ENCODE data around the gene METTL1. TPM values are rescaled to one million over a fixed set of nuclear protein-coding genes. Genes with fewer than 3 reads are reported as not detected.

The METTL1 gene
- total and polyA plus RNA-seq, 4 donors: 2.8 to 11.2 (median 7.1) TPM

DNA sequence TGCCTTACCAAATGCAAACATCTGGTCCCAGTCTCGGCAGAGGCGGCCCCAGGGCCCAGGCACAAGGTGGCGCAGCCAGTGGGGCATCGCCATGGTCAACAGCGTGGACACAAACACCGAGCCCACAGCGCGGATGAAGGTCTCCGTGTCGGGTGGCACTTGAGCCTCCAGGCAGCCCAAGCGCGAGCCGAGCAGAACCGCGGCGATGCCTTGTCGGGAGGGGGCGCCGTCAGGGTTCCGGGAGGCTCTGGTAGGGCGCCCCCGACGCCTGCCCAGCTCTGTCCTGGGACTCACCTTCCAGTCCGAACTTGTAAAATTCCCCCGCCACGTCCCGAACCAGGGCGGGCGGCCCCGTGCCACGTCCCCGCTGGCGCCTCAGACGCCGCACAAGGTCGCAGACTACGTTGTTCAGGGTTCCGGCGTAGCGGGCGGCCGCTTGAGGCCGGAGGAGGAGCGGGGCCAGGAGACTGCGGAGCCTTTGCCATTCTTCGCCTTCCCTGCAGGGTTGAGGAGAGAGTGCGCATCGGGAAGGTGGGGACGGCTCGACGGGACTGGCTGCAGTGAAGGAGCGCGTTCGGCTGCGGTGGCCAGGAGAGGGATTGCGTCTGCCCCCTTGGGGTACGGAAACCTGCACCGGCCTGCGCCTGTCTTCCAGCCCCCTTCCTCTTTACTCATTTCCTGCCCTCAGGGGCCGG is 6.8 kb downstream of the METTL1 start:
- peaks cover 7 to 19% (median 10%) of the 10 kb centered on the region in 4 donors for H3K36me3 ChIP-seq (ENCODE audit: control insufficient read depth in 4 of 4, insufficient read depth in 3 of 4, low read depth in 1 of 4, low read length in 3 of 4)
- TF ChIP-seq RAD21 (IDR thresholded peaks at IDR 0.05): no peak
- no peak overlapping the region for H3K9ac ChIP-seq (ENCODE audit: low read depth in 1 of 2, low read length in 2 of 2)
- peak overlapping the region in 2 of 3 donors; percentile 15 to 42 for H3K4me3 ChIP-seq (ENCODE audit: low read depth in 1 of 3, low read length in 3 of 3)
- no peak overlapping the region for H3K27ac ChIP-seq (ENCODE audit: low read depth in 1 of 2, low read length in 2 of 2)
- H3K27me3 ChIP-seq (ENCODE audit: control insufficient read depth in 4 of 4, insufficient read depth in 4 of 4, low read length in 3 of 4): peaks cover 0 to 14% (median 6%) of the 10 kb centered on the region in 4 donors
- WGBS: 4% methylated on average over 60 of the region's 60 CpGs
- DNase-seq (ENCODE audit: low spot score): no peak
- H3K9me3 ChIP-seq (ENCODE audit: control insufficient read depth in 4 of 4, low read length in 3 of 4): no peaks in the 10 kb centered on the region
- peaks cover 5 to 30% (median 20%) of the 10 kb centered on the region in 4 donors for H3K4me1 ChIP-seq (ENCODE audit: control insufficient read depth in 4 of 4, insufficient read depth in 4 of 4, low read length in 3 of 4)

DNA sequence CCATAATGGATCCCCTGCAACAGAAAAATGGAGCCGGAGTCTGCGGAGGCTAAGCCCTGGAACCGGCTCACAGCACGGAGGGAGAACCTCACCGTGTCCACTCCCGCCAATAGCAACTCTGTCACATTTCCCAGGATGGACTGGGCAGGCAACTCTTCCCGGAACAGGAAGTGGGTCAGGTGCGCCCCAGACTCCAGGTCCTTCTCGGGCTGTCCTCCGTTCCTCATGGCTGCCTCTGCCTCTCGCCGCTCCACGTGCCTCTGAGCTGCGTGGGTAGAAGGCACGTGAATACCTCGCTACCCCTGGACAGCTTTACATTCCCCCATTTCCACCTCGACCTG is 7.3 kb downstream of the METTL1 start:
- DNase-seq (ENCODE audit: low spot score): no peak
- Histone ChIP-seq H3K27ac (ENCODE audit: low read depth in 1 of 2, low read length in 2 of 2) (no peak overlapping the region), H3K4me1 (ENCODE audit: control insufficient read depth in 4 of 4, insufficient read depth in 4 of 4, low read length in 3 of 4) (peaks cover 5 to 30% (median 20%) of the 10 kb centered on the region in 4 donors), H3K36me3 (ENCODE audit: control insufficient read depth in 4 of 4, insufficient read depth in 3 of 4, low read depth in 1 of 4, low read length in 3 of 4) (peaks cover 6 to 14% (median 10%) of the 10 kb centered on the region in 4 donors), H3K9me3 (ENCODE audit: control insufficient read depth in 4 of 4, low read length in 3 of 4) (no peaks in the 10 kb centered on the region), H3K4me3 (ENCODE audit: low read depth in 1 of 3, low read length in 3 of 3) (peak overlapping the region in 2 of 3 donors; percentile 15 to 42), H3K27me3 (ENCODE audit: control insufficient read depth in 4 of 4, insufficient read depth in 4 of 4, low read length in 3 of 4) (peaks cover 0 to 14% (median 6%) of the 10 kb centered on the region in 4 donors), H3K9ac (ENCODE audit: low read depth in 1 of 2, low read length in 2 of 2) (no peak overlapping the region)
- 23% methylated on average over 17 of the region's 17 CpGs for WGBS
- TF ChIP-seq NR2F2 (IDR thresholded peaks at IDR 0.05): no peak
- no peak for TF ChIP-seq SP1 (IDR thresholded peaks at IDR 0.05)
- TF ChIP-seq, protein P1, sequence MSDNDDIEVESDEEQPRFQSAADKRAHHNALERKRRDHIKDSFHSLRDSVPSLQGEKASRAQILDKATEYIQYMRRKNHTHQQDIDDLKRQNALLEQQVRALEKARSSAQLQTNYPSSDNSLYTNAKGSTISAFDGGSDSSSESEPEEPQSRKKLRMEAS (IDR thresholded peaks at IDR 0.05): no peak
- no peak for TF ChIP-seq RAD21 (IDR thresholded peaks at IDR 0.05)
- TF ChIP-seq, protein P2, sequence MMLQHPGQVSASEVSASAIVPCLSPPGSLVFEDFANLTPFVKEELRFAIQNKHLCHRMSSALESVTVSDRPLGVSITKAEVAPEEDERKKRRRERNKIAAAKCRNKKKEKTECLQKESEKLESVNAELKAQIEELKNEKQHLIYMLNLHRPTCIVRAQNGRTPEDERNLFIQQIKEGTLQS (IDR thresholded peaks at IDR 0.05): no peak
- TF ChIP-seq, protein P3, sequence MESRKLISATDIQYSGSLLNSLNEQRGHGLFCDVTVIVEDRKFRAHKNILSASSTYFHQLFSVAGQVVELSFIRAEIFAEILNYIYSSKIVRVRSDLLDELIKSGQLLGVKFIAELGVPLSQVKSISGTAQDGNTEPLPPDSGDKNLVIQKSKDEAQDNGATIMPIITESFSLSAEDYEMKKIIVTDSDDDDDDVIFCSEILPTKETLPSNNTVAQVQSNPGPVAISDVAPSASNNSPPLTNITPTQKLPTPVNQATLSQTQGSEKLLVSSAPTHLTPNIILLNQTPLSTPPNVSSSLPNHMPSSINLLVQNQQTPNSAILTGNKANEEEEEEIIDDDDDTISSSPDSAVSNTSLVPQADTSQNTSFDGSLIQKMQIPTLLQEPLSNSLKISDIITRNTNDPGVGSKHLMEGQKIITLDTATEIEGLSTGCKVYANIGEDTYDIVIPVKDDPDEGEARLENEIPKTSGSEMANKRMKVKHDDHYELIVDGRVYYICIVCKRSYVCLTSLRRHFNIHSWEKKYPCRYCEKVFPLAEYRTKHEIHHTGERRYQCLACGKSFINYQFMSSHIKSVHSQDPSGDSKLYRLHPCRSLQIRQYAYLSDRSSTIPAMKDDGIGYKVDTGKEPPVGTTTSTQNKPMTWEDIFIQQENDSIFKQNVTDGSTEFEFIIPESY (IDR thresholded peaks at IDR 0.05): no peak
- no peak for TF ChIP-seq FOXA2 (IDR thresholded peaks at IDR 0.05)
- TF ChIP-seq HNF4A (conservative IDR thresholded peaks at IDR 0.05): no peak
- TF ChIP-seq TAF1 (conservative IDR thresholded peaks at IDR 0.05): no peak

DNA sequence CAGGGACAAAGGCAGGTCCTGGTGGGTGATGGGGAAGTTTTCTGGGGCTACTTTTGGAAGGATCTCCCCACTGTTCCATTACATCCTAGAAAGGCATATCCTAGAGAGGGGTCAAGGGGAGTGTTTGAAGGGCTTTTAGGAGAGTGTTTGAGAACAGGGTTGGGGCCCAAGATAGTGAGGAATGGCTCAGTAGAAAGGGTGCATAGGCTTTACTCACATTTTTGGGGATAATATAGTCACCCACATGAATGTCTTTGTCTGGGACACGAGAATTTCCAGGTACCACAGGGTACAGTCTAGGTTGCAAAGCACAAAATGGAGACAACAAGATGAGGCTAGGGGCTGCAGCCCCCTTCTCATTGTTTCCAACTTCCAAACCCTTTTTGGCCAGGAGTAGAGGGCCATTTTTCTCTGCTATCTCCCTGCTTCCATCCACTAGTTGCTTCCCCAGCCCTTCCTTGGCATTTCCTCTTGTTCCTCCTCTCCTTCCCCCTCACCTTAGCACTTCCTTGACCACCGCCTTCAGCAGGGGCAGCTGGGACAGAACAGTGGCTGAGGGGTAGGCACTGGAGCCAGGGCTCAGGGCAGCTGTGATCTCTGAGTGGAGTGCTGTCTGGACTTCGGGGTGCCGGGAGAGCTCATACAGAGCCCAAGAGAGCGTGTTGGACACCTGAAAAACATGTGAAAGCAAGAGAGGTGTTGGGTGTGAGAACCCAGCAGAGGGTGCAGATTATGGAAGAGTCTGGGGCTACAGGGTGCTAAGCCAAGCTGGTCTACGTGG is 7.8 kb downstream of the METTL1 start:
- no peak overlapping the region for H3K27ac ChIP-seq (ENCODE audit: low read depth in 1 of 2, low read length in 2 of 2)
- 79% methylated on average over 6 of the region's 6 CpGs for WGBS
- DNase-seq (ENCODE audit: low spot score): no peak
- no peak for TF ChIP-seq GABPA (IDR thresholded peaks at IDR 0.05 in 1 of 2, conservative IDR thresholded peaks at IDR 0.05 in 1 of 2)
- TF ChIP-seq, protein P4, sequence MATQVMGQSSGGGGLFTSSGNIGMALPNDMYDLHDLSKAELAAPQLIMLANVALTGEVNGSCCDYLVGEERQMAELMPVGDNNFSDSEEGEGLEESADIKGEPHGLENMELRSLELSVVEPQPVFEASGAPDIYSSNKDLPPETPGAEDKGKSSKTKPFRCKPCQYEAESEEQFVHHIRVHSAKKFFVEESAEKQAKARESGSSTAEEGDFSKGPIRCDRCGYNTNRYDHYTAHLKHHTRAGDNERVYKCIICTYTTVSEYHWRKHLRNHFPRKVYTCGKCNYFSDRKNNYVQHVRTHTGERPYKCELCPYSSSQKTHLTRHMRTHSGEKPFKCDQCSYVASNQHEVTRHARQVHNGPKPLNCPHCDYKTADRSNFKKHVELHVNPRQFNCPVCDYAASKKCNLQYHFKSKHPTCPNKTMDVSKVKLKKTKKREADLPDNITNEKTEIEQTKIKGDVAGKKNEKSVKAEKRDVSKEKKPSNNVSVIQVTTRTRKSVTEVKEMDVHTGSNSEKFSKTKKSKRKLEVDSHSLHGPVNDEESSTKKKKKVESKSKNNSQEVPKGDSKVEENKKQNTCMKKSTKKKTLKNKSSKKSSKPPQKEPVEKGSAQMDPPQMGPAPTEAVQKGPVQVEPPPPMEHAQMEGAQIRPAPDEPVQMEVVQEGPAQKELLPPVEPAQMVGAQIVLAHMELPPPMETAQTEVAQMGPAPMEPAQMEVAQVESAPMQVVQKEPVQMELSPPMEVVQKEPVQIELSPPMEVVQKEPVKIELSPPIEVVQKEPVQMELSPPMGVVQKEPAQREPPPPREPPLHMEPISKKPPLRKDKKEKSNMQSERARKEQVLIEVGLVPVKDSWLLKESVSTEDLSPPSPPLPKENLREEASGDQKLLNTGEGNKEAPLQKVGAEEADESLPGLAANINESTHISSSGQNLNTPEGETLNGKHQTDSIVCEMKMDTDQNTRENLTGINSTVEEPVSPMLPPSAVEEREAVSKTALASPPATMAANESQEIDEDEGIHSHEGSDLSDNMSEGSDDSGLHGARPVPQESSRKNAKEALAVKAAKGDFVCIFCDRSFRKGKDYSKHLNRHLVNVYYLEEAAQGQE (IDR thresholded peaks at IDR 0.05): no peak
- TF ChIP-seq FOXA2 (IDR thresholded peaks at IDR 0.05): no peak
- TF ChIP-seq HNF4A (conservative IDR thresholded peaks at IDR 0.05): no peak
- no peak for TF ChIP-seq EGR1 (IDR thresholded peaks at IDR 0.05; ENCODE audit: low read depth in 2 of 2)
- no peak for TF ChIP-seq RAD21 (IDR thresholded peaks at IDR 0.05)
- no peak for TF ChIP-seq HNF4G (IDR thresholded peaks at IDR 0.05)
- no peak for TF ChIP-seq NR2F2 (IDR thresholded peaks at IDR 0.05)
- TF ChIP-seq SP1 (IDR thresholded peaks at IDR 0.05): no peak
- peaks cover 0 to 14% (median 6%) of the 10 kb centered on the region in 4 donors for H3K27me3 ChIP-seq (ENCODE audit: control insufficient read depth in 4 of 4, insufficient read depth in 4 of 4, low read length in 3 of 4)
- no peak overlapping the region for H3K4me3 ChIP-seq (ENCODE audit: low read depth in 1 of 3, low read length in 3 of 3)
- peaks cover 5 to 30% (median 20%) of the 10 kb centered on the region in 4 donors for H3K4me1 ChIP-seq (ENCODE audit: control insufficient read depth in 4 of 4, insufficient read depth in 4 of 4, low read length in 3 of 4)
- no peak overlapping the region for H3K9ac ChIP-seq (ENCODE audit: low read depth in 1 of 2, low read length in 2 of 2)
- peaks cover 2 to 9% (median 6%) of the 10 kb centered on the region in 4 donors for H3K36me3 ChIP-seq (ENCODE audit: control insufficient read depth in 4 of 4, insufficient read depth in 3 of 4, low read depth in 1 of 4, low read length in 3 of 4)
- no peaks in the 10 kb centered on the region for H3K9me3 ChIP-seq (ENCODE audit: control insufficient read depth in 4 of 4, low read length in 3 of 4)
